ENCODE data around the gene DTD1. TPM values are rescaled to one million over a fixed set of nuclear protein-coding genes. Genes with fewer than 3 reads are reported as not detected.

Gene DTD1
- total and polyA plus RNA-seq, 11 donors: 8.0 to 30.3 (median 15.6) TPM

DNA sequence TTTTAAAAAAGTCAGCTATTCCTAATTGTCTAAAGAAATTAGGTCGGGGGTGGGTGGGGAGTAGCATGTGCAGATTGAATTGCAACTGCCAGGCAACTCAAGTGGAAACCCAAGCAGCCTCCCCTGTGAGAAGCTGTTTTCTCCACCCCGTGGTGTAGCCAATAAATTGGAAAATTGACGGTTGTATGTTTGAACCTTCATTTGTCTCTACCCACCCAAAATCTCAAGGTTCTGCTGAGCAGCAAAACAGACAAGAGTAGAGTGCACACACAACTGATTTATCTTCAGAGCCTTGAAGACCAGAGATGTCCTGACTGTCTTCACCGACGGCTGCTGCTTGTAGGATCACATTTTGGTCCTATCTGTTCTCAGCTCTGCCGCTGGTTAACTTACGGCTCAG is 88.5 kb downstream of the DTD1 start:
- 83 to 91% (median 89%) methylated on average over 7 of the region's 7 CpGs for WGBS, 4 donors
- H3K4me3 ChIP-seq: no peak overlapping the region
- no peaks in the 10 kb centered on the region for H3K4me1 ChIP-seq
- H3K36me3 ChIP-seq: no peaks in the 10 kb centered on the region
- ATAC-seq (no peak), DNase-seq (no peak)
- H3K9me3 ChIP-seq: no peaks in the 10 kb centered on the region
- intact Hi-C loops (cut with DNase I): no loop called here
- TF ChIP-seq POLR2A (IDR thresholded peaks at IDR 0.05): no peak
- TF ChIP-seq, protein P1, sequence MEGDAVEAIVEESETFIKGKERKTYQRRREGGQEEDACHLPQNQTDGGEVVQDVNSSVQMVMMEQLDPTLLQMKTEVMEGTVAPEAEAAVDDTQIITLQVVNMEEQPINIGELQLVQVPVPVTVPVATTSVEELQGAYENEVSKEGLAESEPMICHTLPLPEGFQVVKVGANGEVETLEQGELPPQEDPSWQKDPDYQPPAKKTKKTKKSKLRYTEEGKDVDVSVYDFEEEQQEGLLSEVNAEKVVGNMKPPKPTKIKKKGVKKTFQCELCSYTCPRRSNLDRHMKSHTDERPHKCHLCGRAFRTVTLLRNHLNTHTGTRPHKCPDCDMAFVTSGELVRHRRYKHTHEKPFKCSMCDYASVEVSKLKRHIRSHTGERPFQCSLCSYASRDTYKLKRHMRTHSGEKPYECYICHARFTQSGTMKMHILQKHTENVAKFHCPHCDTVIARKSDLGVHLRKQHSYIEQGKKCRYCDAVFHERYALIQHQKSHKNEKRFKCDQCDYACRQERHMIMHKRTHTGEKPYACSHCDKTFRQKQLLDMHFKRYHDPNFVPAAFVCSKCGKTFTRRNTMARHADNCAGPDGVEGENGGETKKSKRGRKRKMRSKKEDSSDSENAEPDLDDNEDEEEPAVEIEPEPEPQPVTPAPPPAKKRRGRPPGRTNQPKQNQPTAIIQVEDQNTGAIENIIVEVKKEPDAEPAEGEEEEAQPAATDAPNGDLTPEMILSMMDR (IDR thresholded peaks at IDR 0.05): no peak
- no peak overlapping the region for H3K27ac ChIP-seq
- H3K27me3 ChIP-seq: no peaks in the 10 kb centered on the region

DNA sequence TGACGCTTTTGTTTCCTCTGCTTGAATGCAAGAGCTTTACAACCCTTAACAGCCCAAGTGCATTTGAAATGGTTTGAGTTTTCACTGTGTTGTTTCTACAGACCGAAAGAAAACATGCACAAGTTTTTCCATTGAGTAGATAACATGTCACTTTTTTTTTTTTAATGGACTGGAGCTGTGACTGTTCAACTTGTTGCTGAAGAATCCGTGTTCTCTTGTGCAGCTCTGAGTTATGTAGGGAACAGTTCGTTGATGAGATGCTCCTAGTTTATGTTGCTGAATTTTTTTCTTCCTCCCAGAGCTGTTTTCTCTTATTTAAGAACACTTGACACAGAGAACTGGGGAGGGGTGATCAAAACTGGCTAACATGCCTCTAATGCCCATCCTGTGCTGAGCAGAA is 89.3 kb downstream of the DTD1 start:
- 72 to 79% (median 77%) methylated on average over 4 of the region's 4 CpGs for WGBS, 4 donors
- intact Hi-C loops (cut with DNase I): no loop called here
- Histone ChIP-seq H3K27me3 (no peaks in the 10 kb centered on the region), H3K4me3 (no peak overlapping the region), H3K27ac (no peak overlapping the region), H3K36me3 (no peaks in the 10 kb centered on the region), H3K4me1 (no peaks in the 10 kb centered on the region), H3K9me3 (no peaks in the 10 kb centered on the region)
- DNase-seq: no peak
- no peak for ATAC-seq
- TF ChIP-seq POLR2A (IDR thresholded peaks at IDR 0.05): no peak
- TF ChIP-seq, protein P1 (IDR thresholded peaks at IDR 0.05): no peak

DNA sequence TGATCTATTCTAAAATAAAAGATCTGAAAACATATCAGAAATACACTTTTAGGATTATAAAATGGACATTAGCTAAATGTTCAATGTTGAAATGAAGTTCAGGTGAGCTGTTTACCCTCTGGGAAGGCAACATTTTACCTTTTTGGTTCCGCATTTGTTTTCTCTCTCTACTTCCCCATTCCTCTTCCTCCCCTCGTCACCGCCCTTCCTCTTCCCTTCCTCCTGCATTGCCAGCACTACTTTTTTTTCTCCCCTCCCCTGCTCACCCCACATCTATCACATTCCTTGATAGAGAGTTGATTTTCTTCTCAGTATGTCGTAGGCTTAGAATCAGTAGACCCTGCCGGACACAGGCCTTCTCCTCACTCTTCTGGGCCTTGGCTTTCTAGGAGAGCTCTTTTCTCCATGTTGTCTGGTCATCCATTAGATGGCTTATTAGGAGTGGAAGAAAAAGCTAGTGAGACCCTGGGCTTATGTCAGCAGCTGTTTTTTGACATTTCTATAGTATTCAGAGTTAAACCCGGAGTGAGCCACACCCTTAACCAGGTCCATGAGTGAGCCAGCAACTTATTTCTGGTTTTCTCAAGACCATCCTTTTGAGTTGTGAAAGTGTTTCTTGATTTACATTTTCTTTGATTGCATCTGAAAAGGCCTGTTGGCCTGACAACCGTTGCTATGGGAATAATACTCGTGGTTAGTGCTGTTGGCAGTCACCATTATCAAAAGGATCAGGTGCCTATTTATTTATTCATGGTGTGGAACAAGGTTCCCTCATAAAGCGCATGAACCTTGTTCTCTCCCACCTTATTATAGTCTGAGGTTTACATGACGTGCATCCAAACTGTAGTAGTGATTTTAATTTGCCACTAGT is 90.9 kb downstream of the DTD1 start:
- Histone ChIP-seq H3K36me3 (no peaks in the 10 kb centered on the region), H3K4me1 (no peaks in the 10 kb centered on the region), H3K9me3 (no peaks in the 10 kb centered on the region), H3K4me3 (no peak overlapping the region), H3K27ac (no peak overlapping the region), H3K27me3 (no peaks in the 10 kb centered on the region)
- no peak for DNase-seq
- no peak for ATAC-seq
- TF ChIP-seq, protein P1 (IDR thresholded peaks at IDR 0.05): no peak
- TF ChIP-seq POLR2A (IDR thresholded peaks at IDR 0.05): no peak
- 76 to 87% (median 81%) methylated on average over 10 of the region's 10 CpGs for whole genome bisulfite sequencing, 4 donors
- intact Hi-C loops (cut with DNase I): no loop called here

DNA sequence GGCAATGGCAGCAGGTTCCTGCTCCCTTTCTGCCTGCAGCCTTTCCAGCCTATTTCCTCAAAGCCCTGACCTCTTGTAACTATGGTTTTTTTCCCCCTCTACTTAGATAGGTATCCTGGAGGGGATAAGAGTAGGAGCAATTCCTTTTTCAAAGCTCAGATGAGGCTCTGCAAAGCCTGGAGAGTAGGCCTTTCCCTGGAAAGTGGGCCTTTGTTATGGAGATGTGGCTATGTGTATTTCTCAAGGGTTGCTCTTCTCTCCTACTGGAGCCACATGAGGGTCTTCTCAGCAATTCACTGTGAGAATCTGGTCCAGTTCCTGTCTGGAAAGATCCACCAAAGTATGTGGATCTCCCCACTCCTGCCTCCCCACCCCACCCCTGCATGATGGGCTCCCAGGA is 96.0 kb downstream of the DTD1 start:
- Histone ChIP-seq H3K36me3 (no peaks in the 10 kb centered on the region), H3K9me3 (no peaks in the 10 kb centered on the region), H3K27me3 (no peaks in the 10 kb centered on the region), H3K27ac (no peak overlapping the region), H3K4me1 (no peaks in the 10 kb centered on the region), H3K4me3 (no peak overlapping the region)
- intact Hi-C loops (cut with DNase I): no loop called here
- TF ChIP-seq POLR2A (IDR thresholded peaks at IDR 0.05): no peak
- TF ChIP-seq, protein P1 (IDR thresholded peaks at IDR 0.05): no peak
- ATAC-seq: no peak
- no peak for DNase-seq

All from heart left ventricle (tissue), 16 donors.